Tibial artery (tissue), 4 donors: ENCODE results near the gene NDOR1.
A peak's percentile ranks its signal among the peaks of the same experiment; 100 is the strongest.

ENCODE experiments used
- DNase-seq, 2 donors: peaks; one replicate each; pipeline ENCODE4 v3.0.0-alpha.2; 2019
- H3K27ac ChIP-seq, 2 donors: fragments of 200-600 bp; sonication (generic) in 1 of 2; 1 replicate in 1 of 2; 2 replicates in 1 of 2; pipeline ENCODE4 v1.5.1; 2018 to 2019; ENCODE audit warnings: mild to moderate bottlenecking in 1 of 2
- H3K27me3 ChIP-seq, 2 donors: fragments of 200-600 bp; sonication (generic) in 1 of 2; one replicate each; pipeline versions ENCODE4 v1.5.1 to v1.6.0; 2016 to 2019
- H3K36me3 ChIP-seq, 3 donors: fragments of 200-600 bp; sonication (generic) in 2 of 3; one replicate each; pipeline ENCODE4 v1.5.1; 2016 to 2019; ENCODE audit warnings: mild to moderate bottlenecking in 2 of 3
- H3K4me1 ChIP-seq, 4 donors: fragments of 200-600 bp; sonication (generic) in 2 of 4; 1 replicate in 3 of 4; 2 replicates in 1 of 4; pipeline ENCODE4 v1.5.1; 2016 to 2019
- H3K4me3 ChIP-seq, 2 donors: fragments of 200-600 bp; sonication (generic) in 1 of 2; 1 replicate in 1 of 2; 2 replicates in 1 of 2; pipeline ENCODE4 v1.5.1; 2018 to 2019; ENCODE audit warnings: mild to moderate bottlenecking in 2 of 2
- H3K9me3 ChIP-seq, 3 donors: fragments of 200-600 bp; sonication (generic) in 1 of 3; one replicate each; pipeline ENCODE4 v1.5.1; 2016 to 2019
- intact Hi-C: fragments of 100-400 bp; cut with DNase I; formaldehyde crosslinking; loops from one replicate; pipeline ENCODE4 v1.15.0; 2023; ENCODE audit warnings: low total_unique reads
- TF ChIP-seq, protein P1 (sequence below), 2 experiments: fragments of 200-600 bp in 1 of 2; fragments of 450-650 bp in 1 of 2; IDR thresholded peaks; one replicate each; pipeline ENCODE4 v1.5.1; 2017 to 2019; ENCODE audit warnings: antibody characterized with exemption in 2 of 2, mild to moderate bottlenecking in 1 of 2, moderate library complexity in 1 of 2

NDOR1 gene

GRCh38 chr9:137253717-137254623, 48.5 kb downstream of the NDOR1 start:
- H3K27ac ChIP-seq, result peak overlapping the region; percentile 76 to 79
- peaks cover 0 to 26% (median 23%) of the 10 kb centered on the region in 4 donors for H3K4me1 ChIP-seq
- intact Hi-C loops, result no loop called here
- DNase-seq, result no peak
- peak overlapping the region; percentile 92 for H3K4me3 ChIP-seq
- H3K36me3 ChIP-seq, result peaks cover 5 to 26% (median 9%) of the 10 kb centered on the region in 3 donors
- peaks cover 0 to 30% of the 10 kb centered on the region in 2 donors for H3K27me3 ChIP-seq
- no peaks in the 10 kb centered on the region for H3K9me3 ChIP-seq
- TF ChIP-seq, protein P1, sequence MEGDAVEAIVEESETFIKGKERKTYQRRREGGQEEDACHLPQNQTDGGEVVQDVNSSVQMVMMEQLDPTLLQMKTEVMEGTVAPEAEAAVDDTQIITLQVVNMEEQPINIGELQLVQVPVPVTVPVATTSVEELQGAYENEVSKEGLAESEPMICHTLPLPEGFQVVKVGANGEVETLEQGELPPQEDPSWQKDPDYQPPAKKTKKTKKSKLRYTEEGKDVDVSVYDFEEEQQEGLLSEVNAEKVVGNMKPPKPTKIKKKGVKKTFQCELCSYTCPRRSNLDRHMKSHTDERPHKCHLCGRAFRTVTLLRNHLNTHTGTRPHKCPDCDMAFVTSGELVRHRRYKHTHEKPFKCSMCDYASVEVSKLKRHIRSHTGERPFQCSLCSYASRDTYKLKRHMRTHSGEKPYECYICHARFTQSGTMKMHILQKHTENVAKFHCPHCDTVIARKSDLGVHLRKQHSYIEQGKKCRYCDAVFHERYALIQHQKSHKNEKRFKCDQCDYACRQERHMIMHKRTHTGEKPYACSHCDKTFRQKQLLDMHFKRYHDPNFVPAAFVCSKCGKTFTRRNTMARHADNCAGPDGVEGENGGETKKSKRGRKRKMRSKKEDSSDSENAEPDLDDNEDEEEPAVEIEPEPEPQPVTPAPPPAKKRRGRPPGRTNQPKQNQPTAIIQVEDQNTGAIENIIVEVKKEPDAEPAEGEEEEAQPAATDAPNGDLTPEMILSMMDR (IDR thresholded peaks at IDR 0.05), result no peak

DNA sequence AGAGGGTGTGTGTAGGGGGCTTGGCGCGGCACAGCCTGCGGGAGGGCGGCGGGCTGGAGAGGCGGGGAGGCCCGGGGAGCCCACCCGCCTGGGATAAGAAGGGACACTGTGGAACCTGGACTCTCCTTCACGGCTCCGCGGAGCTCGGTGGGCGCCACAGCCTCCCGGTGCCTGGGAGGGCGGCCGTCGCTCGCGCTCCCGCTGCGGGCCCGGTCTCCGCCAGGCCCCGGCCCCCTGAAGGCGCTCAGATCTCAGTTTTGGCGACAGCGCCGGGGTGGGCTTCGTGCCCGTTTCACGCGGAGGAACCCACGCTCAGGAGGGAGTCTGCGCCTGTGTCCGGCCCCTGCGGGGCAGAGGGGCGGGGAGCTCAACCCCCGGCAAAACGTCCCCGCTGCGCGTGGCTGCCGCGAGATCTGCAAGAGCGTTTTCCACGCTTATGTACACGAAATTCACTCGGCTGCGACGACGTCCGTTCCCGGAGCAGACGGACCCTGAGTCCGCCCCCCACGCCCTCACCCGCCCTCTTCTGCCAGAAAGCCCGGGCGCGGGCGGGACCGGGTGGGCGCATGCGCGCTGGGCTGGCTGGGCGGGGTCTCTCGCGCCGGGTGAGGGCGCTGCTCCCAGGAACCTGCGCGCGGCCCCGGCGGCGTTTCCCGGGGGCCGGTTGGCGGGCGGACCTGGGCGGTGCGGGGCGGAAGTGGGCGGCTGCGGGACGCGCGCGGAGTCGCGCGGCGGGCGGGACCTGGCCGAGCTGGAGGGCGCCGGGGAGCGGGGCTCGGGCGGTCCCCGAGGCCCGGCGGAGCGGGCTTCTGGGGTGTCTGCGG, 49.3 kb downstream of the NDOR1 start, which contains the start of gene NELFB:
Gene NELFB, plus strand, starts transcription at position 704 of the 824 bp plus-strand sequence.
- H3K4me3 ChIP-seq, result peak within 1 kb of the TSS; percentile 92
- TF ChIP-seq, protein P1 (IDR thresholded peaks at IDR 0.05), result peak in 1 of 2 experiments; percentile 20
- H3K9me3 ChIP-seq, result no peaks in the 10 kb centered on the region
- H3K27ac ChIP-seq, result peak within 1 kb of the TSS; percentile 76 to 79
- H3K27me3 ChIP-seq, result peaks cover 0 to 27% of the 10 kb centered on the region in 2 donors
- peaks cover 0 to 26% (median 23%) of the 10 kb centered on the region in 4 donors for H3K4me1 ChIP-seq
- peaks cover 10 to 31% (median 12%) of the 10 kb centered on the region in 3 donors for H3K36me3 ChIP-seq
- DNase-seq, result peak; percentile 88 to 96
- intact Hi-C loops, result no loop called here

GRCh38 chr9:137255448-137256114, 50.1 kb downstream of the NDOR1 start:
- no peak for DNase-seq
- intact Hi-C loops, result no loop called here

DNA sequence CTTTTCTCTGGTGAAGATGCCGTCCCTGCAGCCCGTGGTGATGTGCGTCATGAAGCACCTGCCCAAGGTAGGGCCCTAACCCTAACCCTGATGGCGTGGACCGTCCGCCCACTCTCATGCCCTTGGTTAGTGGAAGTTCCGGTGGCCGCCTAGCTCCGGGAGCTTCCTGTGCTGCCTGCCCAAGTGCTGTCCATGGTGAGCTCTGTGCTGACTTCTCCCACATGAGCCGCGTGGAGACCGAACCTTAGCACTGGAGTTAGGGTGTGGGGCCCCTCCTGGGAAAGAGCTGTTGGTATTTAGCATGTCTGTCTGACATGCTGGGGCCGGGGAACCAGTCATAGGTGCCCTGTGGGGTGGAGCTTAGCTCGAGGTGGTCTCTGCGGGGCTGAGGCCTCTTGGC, 50.9 kb downstream of the NDOR1 start:
- intact Hi-C loops, result no loop called here
- Histone ChIP-seq H3K9me3 (no peaks in the 10 kb centered on the region), H3K27me3 (peaks cover 0 to 17% of the 10 kb centered on the region in 2 donors), H3K27ac (no peak overlapping the region), H3K4me1 (peaks cover 0 to 26% (median 23%) of the 10 kb centered on the region in 4 donors), H3K36me3 (peaks cover 10 to 31% (median 12%) of the 10 kb centered on the region in 3 donors), H3K4me3 (peak overlapping the region; percentile 92)
- TF ChIP-seq, protein P1 (IDR thresholded peaks at IDR 0.05), result no peak
- DNase-seq, result no peak

More at GRCh38 chr9:137255448-137256114, 50.1 kb downstream of the NDOR1 start:
- TF ChIP-seq, protein P1 (IDR thresholded peaks at IDR 0.05), result no peak
- H3K4me1 ChIP-seq, result peaks cover 0 to 26% (median 23%) of the 10 kb centered on the region in 4 donors
- peak overlapping the region; percentile 76 to 78 for H3K27ac ChIP-seq
- peak overlapping the region; percentile 92 for H3K4me3 ChIP-seq
- H3K27me3 ChIP-seq, result peaks cover 0 to 25% of the 10 kb centered on the region in 2 donors
- H3K36me3 ChIP-seq, result peaks cover 10 to 31% (median 12%) of the 10 kb centered on the region in 3 donors
- no peaks in the 10 kb centered on the region for H3K9me3 ChIP-seq

GRCh38 chr9:137256856-137257255, 51.4 kb downstream of the NDOR1 start:
- intact Hi-C loops, result no loop called here
- no peak for DNase-seq
- TF ChIP-seq, protein P1 (IDR thresholded peaks at IDR 0.05), result no peak
- H3K27me3 ChIP-seq, result peaks cover 0 to 12% of the 10 kb centered on the region in 2 donors
- H3K4me1 ChIP-seq, result peaks cover 0 to 26% (median 23%) of the 10 kb centered on the region in 4 donors
- H3K4me3 ChIP-seq, result peak overlapping the region; percentile 92
- H3K9me3 ChIP-seq, result no peaks in the 10 kb centered on the region
- H3K36me3 ChIP-seq, result peaks cover 10 to 31% (median 12%) of the 10 kb centered on the region in 3 donors
- H3K27ac ChIP-seq, result no peak overlapping the region
